Fibroblast of skin of back (primary cell): ENCODE measurements around the gene DCST1.
A peak's percentile ranks its signal among the peaks of the same experiment; 100 is the strongest.

Experiments used
- DNase-seq: peaks from one replicate; pipeline ENCODE4 v3.0.0-alpha.2; 2013

Gene DCST1

DNA sequence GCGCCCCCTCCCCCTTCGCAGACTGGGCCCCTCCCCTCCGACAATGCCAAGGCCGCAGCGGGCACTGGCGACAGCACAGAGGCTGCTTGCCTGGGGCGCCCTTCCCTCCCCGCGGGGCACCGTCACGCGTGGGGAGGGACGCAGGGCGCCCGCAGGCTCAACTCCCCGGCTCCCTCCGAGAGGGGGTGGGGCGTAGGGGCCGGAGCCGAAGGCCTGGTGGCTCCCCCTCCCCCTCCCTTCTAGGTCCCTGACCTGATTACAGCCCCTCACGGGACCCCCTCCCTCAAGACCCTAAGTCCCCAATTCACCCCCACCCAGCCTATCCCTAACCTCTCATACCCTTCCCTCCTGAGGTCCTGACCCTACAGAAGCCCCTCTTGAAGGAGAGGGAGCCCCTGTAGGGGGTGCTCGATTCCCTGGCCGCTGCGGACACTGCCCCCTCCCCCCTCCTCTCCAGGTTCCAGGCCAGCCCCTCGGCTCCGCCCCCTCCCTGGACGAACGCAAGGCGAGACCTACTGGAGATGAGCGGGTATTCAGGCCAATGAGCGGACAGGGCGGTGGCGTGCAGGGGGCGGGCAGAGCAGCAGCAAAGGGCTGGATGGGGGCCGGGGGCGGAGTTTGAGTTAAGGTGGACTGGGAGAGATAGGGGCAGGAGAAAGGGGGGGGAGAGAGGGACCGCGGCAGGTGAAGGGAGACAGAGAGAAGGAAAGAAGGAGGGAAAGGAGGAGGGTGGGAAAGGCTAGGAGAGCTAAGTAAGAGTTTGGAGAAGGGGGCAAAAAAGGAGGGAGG lies 31.8 kb upstream of the DCST1 start:
- DNase-seq: peak; percentile 99

DNA sequence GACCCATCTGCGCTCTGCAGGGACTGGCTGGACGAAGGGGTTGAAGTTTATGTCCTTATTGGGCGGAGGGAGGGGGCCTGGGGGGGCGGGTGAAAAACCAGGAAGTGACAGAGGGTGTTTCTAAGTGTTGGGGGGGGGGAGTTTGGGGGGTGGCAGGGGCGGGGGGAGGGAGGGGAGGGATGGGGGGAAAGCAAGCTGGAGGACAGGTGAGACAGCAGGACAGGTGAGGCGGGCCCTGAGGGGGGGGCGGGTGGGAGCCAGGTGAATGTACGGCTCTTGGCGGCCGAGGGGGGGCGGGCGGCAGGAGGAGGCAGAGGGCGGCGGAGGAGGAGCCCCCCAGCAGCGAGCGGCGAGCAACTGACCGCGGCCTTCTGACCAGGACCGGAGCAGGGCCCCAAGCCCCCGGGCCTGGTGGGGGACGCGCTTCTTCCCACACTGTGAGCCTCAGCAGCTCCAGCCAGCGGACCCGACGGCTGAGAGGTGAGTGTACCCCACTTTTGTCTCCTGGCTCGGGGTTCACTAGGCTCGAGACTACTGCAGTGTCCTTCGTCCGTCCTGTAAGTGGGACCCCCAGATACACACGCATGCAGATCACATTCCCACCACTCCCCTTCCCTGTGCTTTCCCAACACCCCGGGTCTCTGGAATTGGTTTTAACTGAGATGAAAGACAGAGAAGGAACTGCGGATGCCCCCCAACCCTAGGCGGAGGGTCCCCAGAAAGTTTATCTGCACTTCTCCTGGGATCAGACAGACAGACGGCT lies 31.0 kb upstream of the DCST1 start, which contains the start of gene ZBTB7B:
Gene ZBTB7B, plus strand, starts transcription at position 339 of the 763 bp plus-strand sequence. CDS start 11,859 bp downstream, outside the sequence.
- peak; percentile 19 for DNase-seq

- DNase-seq: peak; percentile 20
Observed at GRCh38 chr1:155003227-155003765, 30.3 kb upstream of the DCST1 start.

DNA sequence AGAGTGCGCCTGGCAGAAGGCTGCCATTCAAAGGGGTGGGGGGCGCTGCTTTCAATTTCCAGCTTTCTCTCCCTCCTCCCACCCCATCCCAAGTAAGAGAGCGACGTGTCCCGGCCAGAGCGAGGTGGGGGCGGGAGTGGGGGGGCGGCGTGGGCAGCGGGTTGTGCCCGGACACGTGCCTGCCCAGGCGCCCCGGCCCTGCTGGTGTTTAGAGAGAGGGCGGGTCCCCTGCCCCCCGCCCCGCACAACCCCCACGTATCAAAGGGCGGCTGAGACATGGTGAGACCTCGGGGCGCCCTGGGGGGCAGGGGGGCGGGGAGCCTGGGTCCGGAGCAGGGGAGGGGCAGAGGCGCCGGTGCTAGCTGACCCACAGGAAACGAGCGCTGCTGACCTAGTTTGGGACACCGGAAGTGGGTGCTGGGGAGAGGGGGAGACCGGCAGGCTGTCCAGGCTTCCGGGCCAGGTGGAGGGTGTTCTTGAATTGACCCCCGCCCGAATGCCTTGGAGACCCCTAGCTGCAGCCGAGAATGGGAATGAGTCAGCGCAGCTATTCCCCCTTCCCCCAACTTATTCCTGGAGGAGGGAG lies 29.8 kb upstream of the DCST1 start:
- DNase-seq: peak; percentile 59

DNA sequence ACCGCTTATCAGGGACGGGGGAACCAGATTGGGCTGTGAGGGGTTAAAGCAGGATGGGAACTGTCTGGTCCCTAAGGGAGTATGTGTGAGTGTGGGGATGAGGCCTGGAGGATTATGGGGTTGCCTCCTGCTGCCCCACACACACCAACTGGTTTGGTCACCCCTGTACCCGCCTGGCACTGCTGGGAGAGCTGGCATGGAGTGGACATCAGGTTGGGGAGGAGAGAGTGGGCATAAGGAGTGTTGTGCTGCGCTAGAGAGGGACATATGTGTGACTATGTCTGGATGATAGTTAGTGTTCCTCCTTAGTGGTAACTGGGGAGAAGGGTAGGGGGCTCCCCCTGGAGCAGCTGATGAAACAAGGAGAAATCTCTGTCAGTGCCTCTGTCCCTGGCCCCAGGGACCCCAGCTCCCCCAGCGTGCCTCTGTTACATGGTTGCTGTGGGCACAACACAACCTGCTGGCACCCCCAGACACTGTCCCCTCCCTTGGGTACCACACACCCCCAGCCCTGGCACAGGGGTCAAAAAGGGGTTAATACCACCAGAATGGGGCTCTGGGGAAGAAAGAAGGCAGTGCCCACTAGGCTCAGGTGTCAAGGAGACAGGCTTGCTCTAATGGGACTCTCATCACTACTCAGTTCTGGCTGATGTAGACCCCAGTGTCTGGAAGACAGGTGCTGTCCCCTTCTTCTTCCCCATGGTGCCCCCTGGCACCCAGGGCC lies 29.1 kb upstream of the DCST1 start:
- no peak for DNase-seq

DNA sequence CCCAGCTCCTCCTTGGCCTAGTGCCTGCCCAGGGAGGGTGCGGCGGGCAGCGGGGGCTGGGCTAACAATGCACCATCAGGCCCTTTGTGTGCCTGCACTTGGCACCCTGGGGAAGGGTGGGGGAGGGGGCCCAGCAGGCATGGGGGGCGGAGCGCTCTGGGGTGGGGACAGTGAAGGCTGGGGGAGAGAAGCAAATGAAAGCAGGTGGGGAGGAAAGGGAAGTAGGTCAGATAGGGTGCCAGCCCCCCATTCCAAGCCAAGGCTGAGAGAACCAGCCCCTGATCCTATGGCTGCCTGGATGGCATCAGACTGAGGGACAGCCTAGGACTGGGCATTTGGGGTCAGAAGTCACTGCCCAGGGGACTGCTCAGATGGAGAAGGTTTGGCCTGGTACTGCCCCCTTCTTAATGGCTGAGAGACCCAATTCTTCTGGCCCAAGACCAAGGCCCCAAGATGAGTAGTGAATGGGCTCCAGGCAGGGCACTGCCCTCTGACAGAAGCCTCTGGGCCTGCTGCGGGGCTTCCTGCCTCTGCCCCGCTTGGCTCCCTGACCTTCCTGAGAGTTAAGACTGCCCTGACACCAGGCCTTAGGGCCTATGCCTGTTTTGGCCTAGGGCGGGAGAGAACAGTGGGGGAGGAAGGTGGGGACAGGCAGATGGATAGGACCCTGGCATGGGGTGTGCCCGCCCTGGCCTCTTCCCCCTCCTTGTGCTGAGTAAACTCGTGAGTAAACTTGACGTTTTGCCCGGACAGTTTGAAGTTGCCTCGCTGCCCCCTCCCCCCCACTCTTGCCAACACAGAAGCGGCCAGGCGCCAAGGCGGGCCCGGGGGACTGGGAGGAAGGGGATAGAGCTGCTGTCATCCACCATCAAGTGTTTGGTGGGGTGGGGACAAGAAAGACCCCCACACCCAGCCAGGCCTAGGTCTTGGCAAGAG lies 28.3 kb upstream of the DCST1 start:
- DNase-seq: no peak

DNA sequence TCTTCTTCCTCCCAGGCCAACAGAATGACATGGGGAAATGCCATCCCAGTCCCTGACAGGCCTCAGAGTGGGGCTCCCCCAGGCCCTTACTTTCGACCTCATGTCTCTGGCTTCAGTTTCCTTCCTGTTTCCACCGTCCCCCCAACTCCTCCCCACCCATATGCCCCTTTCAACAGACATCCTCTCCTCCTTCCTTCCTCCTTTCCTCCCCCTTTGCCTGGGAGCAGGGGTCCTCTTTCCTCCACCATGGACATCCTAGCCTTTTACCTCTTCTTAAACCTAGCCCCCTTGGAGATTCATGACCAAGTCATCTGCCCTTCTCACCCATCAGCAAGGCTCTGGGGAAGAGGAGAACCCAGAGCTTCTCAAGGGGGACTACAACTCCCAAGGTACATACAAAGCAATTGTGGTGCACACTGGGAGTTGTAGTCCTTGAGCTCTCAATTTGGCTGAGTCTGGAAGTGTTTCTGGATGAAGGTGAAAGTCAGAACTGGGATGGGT lies 27.0 kb upstream of the DCST1 start:
- DNase-seq: peak; percentile 44

- no peak for DNase-seq
Observed at GRCh38 chr1:155007251-155007828, 26.3 kb upstream of the DCST1 start.

GRCh38 chr1:155008015-155008941 lies 25.3 kb upstream of the DCST1 start:
- DNase-seq: no peak

DNA sequence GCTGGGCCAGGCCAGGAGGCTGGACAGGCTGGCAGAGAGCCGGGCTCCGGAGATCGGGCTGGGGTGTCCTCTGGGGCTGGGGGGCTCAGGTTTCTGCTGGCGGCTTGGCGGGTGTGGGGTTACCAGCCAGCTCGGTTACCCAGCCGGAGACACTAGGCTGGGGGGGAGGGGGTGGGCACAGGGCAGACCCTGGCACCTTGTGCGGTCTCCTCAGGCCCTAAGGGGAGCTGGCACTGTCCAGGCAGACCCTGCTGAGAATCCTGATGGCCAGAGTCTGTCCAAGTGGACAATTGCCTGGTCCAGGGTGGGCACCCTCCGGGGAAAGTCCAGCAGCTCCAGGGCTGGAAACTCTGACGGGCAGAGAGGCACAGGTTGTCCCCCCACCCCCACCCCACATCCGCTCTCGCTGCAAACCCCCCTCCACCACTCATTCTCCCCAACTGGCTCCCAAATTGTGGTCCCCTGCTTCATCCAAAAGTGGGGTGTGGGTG lies 24.4 kb upstream of the DCST1 start:
- no peak for DNase-seq

DNA sequence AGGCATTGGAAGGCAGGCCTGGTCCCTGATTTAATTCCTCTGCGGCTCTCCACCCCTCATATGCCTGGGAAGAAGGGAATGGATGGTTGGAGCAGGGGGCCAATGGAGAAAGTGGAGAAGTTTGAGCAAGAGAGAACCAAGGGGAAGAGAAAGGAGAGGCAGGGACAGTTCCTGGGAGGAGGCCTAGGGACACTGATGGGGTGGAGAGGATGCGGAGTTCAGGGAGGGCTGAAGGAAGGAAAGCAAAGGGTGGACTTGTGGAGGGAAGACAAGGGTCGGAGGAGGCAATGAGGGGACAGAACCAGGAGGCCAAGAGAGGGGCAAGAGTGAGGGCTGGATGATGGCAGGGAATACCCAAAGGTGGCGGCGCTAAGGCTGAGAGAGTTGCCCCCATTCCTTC lies 23.9 kb upstream of the DCST1 start:
- no peak for DNase-seq

GRCh38 chr1:155010211-155010918 lies 23.3 kb upstream of the DCST1 start:
- no peak for DNase-seq

GRCh38 chr1:155011004-155011416 lies 22.6 kb upstream of the DCST1 start:
- DNase-seq: no peak

DNA sequence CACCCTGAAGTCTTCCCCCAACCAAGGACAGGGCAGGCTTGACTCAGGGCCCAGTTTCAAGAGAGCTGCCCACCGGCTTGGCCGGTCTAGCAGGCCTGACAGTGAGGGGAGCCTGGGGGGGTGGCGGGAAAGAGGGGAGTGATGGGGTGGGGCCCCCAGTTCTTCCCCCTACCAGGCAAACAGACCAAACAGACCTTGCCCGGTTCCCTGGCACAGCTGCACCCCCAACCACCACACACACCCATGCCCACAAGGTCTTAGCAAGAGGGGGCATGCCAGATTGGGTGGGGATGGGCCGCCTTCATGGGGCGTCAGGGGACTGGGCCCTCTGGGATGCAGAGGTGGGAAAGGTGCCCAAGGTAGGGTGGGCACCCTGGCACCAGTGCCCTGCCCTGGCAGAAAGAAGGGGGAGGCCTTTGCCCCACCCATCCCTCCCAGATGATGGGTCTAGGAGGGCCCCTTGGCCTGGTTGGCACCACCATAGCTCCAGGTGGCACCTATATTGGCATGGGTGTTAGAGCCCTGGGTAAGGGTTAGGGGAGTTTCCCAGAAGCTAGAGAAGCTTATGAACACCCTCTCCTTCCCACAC lies 22.1 kb upstream of the DCST1 start:
- no peak for DNase-seq

DNA sequence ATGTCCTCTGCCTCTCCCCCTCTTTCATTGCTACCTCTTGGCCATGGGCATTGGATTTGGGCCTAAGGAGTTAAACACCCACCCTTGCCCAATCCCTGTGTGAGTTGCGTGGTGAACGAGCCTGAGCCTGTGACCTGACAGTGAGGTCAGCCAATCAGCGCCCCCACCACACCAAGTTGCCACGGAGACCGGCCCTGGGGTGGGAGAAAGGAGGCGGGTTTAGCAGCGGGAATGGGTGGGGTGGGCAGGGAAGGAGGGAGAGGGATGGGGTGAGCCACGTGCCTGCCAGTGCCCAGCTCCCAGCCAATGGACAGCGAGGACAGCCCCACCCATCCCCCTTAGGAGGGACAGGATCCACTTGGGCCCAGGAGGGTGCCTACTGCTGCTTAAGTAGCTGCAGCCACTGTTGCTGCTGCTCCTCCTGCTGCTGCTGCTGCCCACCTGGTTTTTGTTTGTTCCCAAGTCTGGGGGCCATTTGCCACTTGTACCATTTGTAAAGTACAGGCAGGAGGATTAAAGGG lies 21.5 kb upstream of the DCST1 start:
- peak; percentile 57 for DNase-seq

DNA sequence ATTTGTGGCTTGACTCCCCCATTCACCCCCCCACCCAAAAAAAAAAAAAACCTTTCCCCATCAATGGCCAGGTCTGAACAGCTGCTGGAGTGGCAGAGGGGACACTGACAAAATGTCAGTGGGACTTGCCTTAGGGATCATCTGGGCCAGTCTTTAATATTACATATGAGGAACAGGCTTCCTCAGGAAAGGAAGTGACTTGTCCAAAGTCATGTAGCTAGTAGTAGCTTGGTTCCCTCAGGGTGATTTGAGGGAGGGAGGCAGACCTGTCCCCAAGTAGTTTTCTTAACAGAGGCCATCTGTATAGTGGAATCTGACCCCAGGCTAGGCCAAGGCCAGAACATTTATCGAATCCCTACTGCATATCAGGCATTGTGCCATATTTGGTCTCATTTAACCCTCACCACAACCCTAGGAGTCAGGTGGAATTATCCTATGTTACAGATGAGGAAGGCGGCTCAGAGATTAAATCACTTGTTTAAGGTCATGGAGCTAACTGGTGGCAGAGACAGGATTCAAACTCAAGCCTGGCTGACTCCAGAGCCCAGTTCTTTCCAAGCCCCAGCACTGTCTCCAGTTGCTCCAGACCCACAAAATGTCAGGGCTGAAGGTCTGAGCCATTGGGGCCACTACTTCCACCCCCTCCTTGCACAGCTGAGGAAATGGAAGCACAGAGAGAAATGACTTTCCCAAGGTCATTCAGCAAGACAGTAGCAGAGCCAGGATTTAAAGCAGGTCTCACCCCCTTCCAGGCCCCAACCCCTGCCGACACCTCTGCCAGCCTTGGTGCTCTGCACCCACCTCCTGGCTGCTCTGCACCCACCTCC lies 20.6 kb upstream of the DCST1 start:
- DNase-seq: no peak

DNA sequence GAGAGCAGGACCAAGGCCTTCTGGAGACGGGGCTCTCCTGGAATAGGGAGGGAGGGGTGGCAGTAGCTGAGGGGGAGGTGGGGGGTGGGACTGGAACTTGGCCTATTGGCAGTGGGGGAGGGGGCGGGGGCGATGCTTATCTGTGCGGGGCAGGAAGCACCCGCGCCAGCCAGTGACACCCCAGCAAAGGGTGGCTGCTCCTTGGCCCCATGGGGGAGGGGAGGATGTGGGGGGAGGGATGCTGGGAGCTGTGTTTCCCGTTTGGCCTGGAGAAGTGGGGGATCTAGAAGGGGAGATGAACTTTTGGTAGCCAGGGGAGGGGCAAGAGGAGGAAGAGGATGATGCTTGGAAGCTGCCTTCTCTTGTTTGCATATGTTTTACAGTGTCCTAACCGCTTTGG lies 20.0 kb upstream of the DCST1 start:
- DNase-seq: no peak
